Tibial artery (tissue), 4 donors: Measurements from ENCODE around the gene ANKRD16.

Experiments
- DNase-seq, 2 donors: peaks; one replicate each; pipeline ENCODE4 v3.0.0-alpha.2; 2019
- H3K27ac ChIP-seq, 2 donors: fragments of 200-600 bp; sonication (generic) in 1 of 2; 1 replicate in 1 of 2; 2 replicates in 1 of 2; pipeline ENCODE4 v1.5.1; 2018 to 2019; ENCODE audit warnings: mild to moderate bottlenecking in 1 of 2
- H3K27me3 ChIP-seq, 2 donors: fragments of 200-600 bp; sonication (generic) in 1 of 2; one replicate each; pipeline versions ENCODE4 v1.5.1 to v1.6.0; 2016 to 2019
- H3K36me3 ChIP-seq, 3 donors: fragments of 200-600 bp; sonication (generic) in 2 of 3; one replicate each; pipeline ENCODE4 v1.5.1; 2016 to 2019; ENCODE audit warnings: mild to moderate bottlenecking in 2 of 3
- H3K4me1 ChIP-seq, 4 donors: fragments of 200-600 bp; sonication (generic) in 2 of 4; 1 replicate in 3 of 4; 2 replicates in 1 of 4; pipeline ENCODE4 v1.5.1; 2016 to 2019
- H3K4me3 ChIP-seq, 2 donors: fragments of 200-600 bp; sonication (generic) in 1 of 2; 1 replicate in 1 of 2; 2 replicates in 1 of 2; pipeline ENCODE4 v1.5.1; 2018 to 2019; ENCODE audit warnings: mild to moderate bottlenecking in 2 of 2
- H3K9me3 ChIP-seq, 3 donors: fragments of 200-600 bp; sonication (generic) in 1 of 3; one replicate each; pipeline ENCODE4 v1.5.1; 2016 to 2019
- intact Hi-C: fragments of 100-400 bp; cut with DNase I; formaldehyde crosslinking; loops from one replicate; pipeline ENCODE4 v1.15.0; 2023; ENCODE audit warnings: low total_unique reads
- TF ChIP-seq, protein P1 (sequence below), 2 experiments: fragments of 200-600 bp in 1 of 2; fragments of 450-650 bp in 1 of 2; IDR thresholded peaks; one replicate each; pipeline ENCODE4 v1.5.1; 2017 to 2019; ENCODE audit warnings: antibody characterized with exemption in 2 of 2, mild to moderate bottlenecking in 1 of 2, moderate library complexity in 1 of 2

Gene ANKRD16

DNA sequence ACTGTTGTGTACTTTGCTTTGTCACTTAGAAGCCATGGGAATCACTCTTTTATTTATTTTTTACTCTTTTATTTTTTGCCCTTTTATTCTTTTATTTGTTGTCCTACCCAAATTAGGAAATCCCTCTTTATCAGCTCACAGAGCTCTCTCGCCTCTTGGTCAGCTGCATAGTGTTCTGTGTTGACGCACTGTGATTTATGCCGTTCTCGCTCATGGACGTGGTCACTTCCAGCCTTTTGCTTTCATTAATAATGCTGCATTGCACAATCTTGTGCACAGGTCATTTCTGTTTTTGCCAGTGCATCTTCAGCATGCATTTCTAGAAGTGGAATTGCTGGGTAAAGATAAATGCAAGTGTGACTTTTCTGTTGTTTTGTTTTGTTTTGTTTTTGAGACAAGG lies 42.7 kb upstream of the ANKRD16 start:
- H3K36me3 ChIP-seq = peaks cover 64 to 92% (median 81%) of the 10 kb centered on the region in 3 donors
- no peak overlapping the region for H3K27ac ChIP-seq
- no peak overlapping the region for H3K4me3 ChIP-seq
- peaks cover 0 to 5% (median 0%) of the 10 kb centered on the region in 4 donors for H3K4me1 ChIP-seq
- intact Hi-C loops = no loop called here
- TF ChIP-seq, protein P1, sequence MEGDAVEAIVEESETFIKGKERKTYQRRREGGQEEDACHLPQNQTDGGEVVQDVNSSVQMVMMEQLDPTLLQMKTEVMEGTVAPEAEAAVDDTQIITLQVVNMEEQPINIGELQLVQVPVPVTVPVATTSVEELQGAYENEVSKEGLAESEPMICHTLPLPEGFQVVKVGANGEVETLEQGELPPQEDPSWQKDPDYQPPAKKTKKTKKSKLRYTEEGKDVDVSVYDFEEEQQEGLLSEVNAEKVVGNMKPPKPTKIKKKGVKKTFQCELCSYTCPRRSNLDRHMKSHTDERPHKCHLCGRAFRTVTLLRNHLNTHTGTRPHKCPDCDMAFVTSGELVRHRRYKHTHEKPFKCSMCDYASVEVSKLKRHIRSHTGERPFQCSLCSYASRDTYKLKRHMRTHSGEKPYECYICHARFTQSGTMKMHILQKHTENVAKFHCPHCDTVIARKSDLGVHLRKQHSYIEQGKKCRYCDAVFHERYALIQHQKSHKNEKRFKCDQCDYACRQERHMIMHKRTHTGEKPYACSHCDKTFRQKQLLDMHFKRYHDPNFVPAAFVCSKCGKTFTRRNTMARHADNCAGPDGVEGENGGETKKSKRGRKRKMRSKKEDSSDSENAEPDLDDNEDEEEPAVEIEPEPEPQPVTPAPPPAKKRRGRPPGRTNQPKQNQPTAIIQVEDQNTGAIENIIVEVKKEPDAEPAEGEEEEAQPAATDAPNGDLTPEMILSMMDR (IDR thresholded peaks at IDR 0.05) = no peak
- H3K9me3 ChIP-seq = no peaks in the 10 kb centered on the region
- H3K27me3 ChIP-seq = no peaks in the 10 kb centered on the region
- DNase-seq = no peak

DNA sequence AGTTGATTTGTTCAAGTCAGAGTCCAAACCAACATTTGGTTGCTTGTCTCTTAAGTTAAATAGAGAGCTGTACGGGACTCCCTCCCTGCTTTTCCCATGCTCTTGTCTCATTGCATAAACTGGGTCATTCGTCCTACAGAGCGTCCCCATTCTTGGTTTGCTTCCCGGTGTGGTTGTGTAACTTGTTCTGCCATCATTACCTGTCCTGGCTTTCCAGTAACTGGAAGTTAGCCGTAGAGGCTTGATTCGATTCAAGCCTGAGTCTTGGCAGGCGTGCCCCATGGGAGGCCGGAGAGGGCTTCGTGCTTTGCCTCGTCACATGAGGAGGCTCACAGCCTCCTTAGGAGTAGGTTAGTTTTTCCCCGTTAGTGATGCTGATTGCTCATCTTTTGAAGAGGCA lies 40.6 kb upstream of the ANKRD16 start:
- peaks cover 0 to 12% (median 0%) of the 10 kb centered on the region in 4 donors for H3K4me1 ChIP-seq
- H3K36me3 ChIP-seq = peaks cover 51 to 92% (median 77%) of the 10 kb centered on the region in 3 donors
- H3K27ac ChIP-seq = no peak overlapping the region
- H3K4me3 ChIP-seq = no peak overlapping the region
- H3K27me3 ChIP-seq = no peaks in the 10 kb centered on the region
- no peaks in the 10 kb centered on the region for H3K9me3 ChIP-seq
- intact Hi-C loops = no loop called here
- DNase-seq = peak in 1 of 2 donors; percentile 13
- TF ChIP-seq, protein P1 (IDR thresholded peaks at IDR 0.05) = no peak

DNA sequence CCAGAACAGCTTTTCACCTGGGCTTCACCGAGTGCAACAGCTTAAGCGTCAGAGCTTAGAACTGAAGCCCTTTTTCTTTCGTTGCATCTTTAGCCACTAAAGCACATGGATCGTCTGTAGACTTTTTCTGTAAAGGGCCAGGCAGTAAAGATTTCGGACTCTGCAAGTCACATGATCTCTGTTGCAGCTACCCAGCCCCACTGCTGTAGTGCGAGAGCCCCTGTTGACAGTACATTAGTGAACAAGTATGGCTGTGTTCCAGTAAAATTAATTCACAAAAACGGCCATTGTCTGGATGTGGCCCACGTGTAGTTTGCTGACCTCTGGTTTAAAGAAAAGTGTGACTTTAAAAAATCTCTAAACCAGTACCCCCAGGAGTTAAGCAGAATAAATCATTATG lies 39.7 kb upstream of the ANKRD16 start:
- Histone ChIP-seq H3K9me3 (no peaks in the 10 kb centered on the region), H3K4me1 (peaks cover 0 to 12% (median 0%) of the 10 kb centered on the region in 4 donors), H3K27me3 (no peaks in the 10 kb centered on the region), H3K36me3 (peaks cover 54 to 92% (median 82%) of the 10 kb centered on the region in 3 donors), H3K4me3 (no peak overlapping the region), H3K27ac (no peak overlapping the region)
- DNase-seq = no peak
- TF ChIP-seq, protein P1 (IDR thresholded peaks at IDR 0.05) = no peak
- intact Hi-C loops = no loop called here

DNA sequence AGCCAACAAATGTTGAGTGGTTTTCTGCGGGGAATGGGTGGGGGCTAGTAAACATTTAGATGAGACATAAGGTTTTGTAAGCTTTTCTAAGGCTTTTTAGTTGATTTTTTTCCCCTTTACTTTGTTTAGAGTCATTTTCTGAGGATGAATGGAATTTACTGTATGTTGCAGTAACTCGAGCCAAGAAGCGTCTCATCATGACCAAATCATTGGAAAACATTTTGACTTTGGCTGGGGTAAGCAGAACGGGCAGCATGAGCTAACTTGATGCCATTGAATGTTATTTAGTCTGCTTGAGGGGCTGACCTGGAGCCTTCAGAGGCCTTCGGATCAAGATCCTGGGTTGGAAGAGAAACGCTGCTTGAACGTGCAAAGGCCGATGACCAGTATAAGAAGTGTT lies 37.6 kb upstream of the ANKRD16 start:
- TF ChIP-seq, protein P1 (IDR thresholded peaks at IDR 0.05) = no peak
- H3K36me3 ChIP-seq = peaks cover 53 to 98% (median 87%) of the 10 kb centered on the region in 3 donors
- H3K27me3 ChIP-seq = no peaks in the 10 kb centered on the region
- H3K4me3 ChIP-seq = no peak overlapping the region
- peak overlapping the region; percentile 3 to 8 for H3K27ac ChIP-seq
- no peak for DNase-seq
- H3K9me3 ChIP-seq = no peaks in the 10 kb centered on the region
- H3K4me1 ChIP-seq = peaks cover 0 to 12% (median 0%) of the 10 kb centered on the region in 4 donors
- intact Hi-C loops = no loop called here

DNA sequence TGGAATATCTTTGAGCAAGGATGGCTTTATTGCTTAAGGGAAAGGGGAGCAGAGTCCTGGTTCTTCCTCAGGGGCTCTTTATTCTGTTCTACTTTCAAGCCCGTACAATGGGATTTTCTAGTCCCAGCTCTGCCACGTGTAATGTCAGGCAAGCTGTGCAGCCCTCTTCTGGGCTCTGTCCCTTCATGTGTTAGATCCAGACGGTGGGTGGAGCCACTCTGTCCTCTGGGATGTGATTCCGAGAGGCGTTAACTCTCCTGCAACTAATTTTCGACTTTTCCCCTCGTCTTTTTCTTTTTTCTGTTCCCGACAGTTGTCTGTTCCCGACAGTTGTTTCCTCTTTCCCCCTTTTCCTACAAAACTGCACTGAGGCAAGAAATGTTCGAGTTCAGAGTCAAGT lies 35.2 kb upstream of the ANKRD16 start:
- H3K36me3 ChIP-seq = peaks cover 60 to 99% (median 89%) of the 10 kb centered on the region in 3 donors
- no peak overlapping the region for H3K27ac ChIP-seq

More for the DNA sequence above, 35.2 kb upstream of the ANKRD16 start:
- no peak for DNase-seq
- H3K4me1 ChIP-seq = peaks cover 0 to 12% (median 0%) of the 10 kb centered on the region in 4 donors
- no peak overlapping the region for H3K4me3 ChIP-seq
- H3K27me3 ChIP-seq = no peaks in the 10 kb centered on the region
- H3K9me3 ChIP-seq = no peaks in the 10 kb centered on the region
- intact Hi-C loops = no loop called here
- TF ChIP-seq, protein P1 (IDR thresholded peaks at IDR 0.05) = no peak
